NCI-H748 (cell line): Measurements from ENCODE around the gene PHYKPL.

Source experiments
- DNase-seq: peaks from one replicate; lab custom pipeline; 2025; ENCODE audit not compliant: unreplicated experiment; lab: John Stamatoyannopoulos, UW

PHYKPL gene

GRCh38 chr5:178192787-178193186 is 39.8 kb downstream of the PHYKPL start:
- no peak for DNase-seq

- no peak for DNase-seq
Measured at GRCh38 chr5:178192244-178192643, 40.4 kb downstream of the PHYKPL start.

GRCh38 chr5:178191661-178192060 is 40.9 kb downstream of the PHYKPL start:
- no peak for DNase-seq

- DNase-seq: no peak
Measured at GRCh38 chr5:178189433-178189832, 43.2 kb downstream of the PHYKPL start.

- no peak for DNase-seq
Measured at GRCh38 chr5:178187014-178187413, 45.6 kb downstream of the PHYKPL start, which contains the start of gene GMCL2. Gene GMCL2 (minus strand): TSS chr5:178187371. CDS start chr5:178187299, 72 bp downstream.

- DNase-seq: no peak
Measured at GRCh38 chr5:178186427-178186826, 46.2 kb downstream of the PHYKPL start.

- no peak for DNase-seq
Measured at GRCh38 chr5:178182158-178182876, 50.3 kb downstream of the PHYKPL start.

GRCh38 chr5:178180141-178180863 is 52.3 kb downstream of the PHYKPL start:
- peak; percentile 18 for DNase-seq

GRCh38 chr5:178177569-178177968 is 55.0 kb downstream of the PHYKPL start:
- DNase-seq: no peak

GRCh38 chr5:178176791-178177190 is 55.8 kb downstream of the PHYKPL start:
- DNase-seq: no peak

GRCh38 chr5:178174456-178174855 is 58.1 kb downstream of the PHYKPL start:
- no peak for DNase-seq

- DNase-seq: no peak
Measured at GRCh38 chr5:178170455-178170854, 62.1 kb downstream of the PHYKPL start.

- no peak for DNase-seq
Measured at GRCh38 chr5:178165581-178165980, 67.0 kb downstream of the PHYKPL start.

GRCh38 chr5:178163772-178164735 is 68.5 kb downstream of the PHYKPL start:
- DNase-seq: peak; percentile 89

- no peak for DNase-seq
Measured at GRCh38 chr5:178162481-178162880, 70.1 kb downstream of the PHYKPL start.

- DNase-seq: no peak
Measured at GRCh38 chr5:178160176-178160575, 72.4 kb downstream of the PHYKPL start.
